ENCODE results near the gene P2RX4.

Gene P2RX4

DNA sequence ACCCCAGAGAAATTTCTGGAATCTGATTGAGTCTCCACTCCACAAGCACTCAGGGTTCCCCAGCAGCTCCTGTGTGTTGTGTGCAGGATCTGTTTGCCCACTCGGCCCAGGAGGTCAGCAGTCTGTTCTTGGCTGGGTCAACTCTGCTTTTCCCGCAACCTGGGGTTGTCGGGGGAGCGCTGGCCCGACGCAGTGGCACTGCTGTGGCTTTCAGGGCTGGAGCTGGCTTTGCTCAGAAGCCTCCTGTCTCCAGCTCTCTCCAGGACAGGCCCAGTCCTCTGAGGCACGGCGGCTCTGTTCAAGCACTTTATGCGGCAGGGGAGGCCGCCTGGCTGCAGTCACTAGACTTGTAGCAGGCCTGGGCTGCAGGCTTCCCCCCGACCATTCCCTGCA lies 23.7 kb downstream of the P2RX4 start:
- no peak for DNase-seq (ENCODE audit: low read depth, low spot score)
- no peaks in the 10 kb centered on the region; the same call in 1 of the 2 replicates for H3K4me1 ChIP-seq (ENCODE audit: control insufficient read depth, insufficient read depth, low read length)
- H3K36me3 ChIP-seq (ENCODE audit: control insufficient read depth, insufficient read depth, low read length): peaks cover 4% of the 10 kb centered on the region; the same call in 1 of the 2 replicates
- H3K27ac ChIP-seq (ENCODE audit: low read length): no peak overlapping the region
- no peak overlapping the region for H3K4me3 ChIP-seq (ENCODE audit: low read length)
- no peaks in the 10 kb centered on the region for H3K9me3 ChIP-seq (ENCODE audit: control insufficient read depth, insufficient read depth, low read length)
- no peaks in the 10 kb centered on the region for H3K27me3 ChIP-seq (ENCODE audit: control insufficient read depth, insufficient read depth, low read length)
- WGBS (ENCODE audit: insufficient coverage, insufficient read length): no CpG with 5 or more reads among the region's 11 CpGs

- no CpG with 5 or more reads among the region's 9 CpGs for WGBS (ENCODE audit: insufficient coverage, insufficient read length)
- H3K4me3 ChIP-seq (ENCODE audit: low read length): no peak overlapping the region
- no peaks in the 10 kb centered on the region for H3K36me3 ChIP-seq (ENCODE audit: control insufficient read depth, insufficient read depth, low read length)
- H3K27me3 ChIP-seq (ENCODE audit: control insufficient read depth, insufficient read depth, low read length): no peaks in the 10 kb centered on the region
- H3K9me3 ChIP-seq (ENCODE audit: control insufficient read depth, insufficient read depth, low read length): no peaks in the 10 kb centered on the region
- H3K4me1 ChIP-seq (ENCODE audit: control insufficient read depth, insufficient read depth, low read length): peaks cover 4% of the 10 kb centered on the region
- H3K27ac ChIP-seq (ENCODE audit: low read length): no peak overlapping the region
- DNase-seq (ENCODE audit: low read depth, low spot score): no peak
These were observed 26.8 kb downstream of the P2RX4 start for GRCh38 chr12:121236776-121237175.

- Histone ChIP-seq H3K9me3 (ENCODE audit: control insufficient read depth, insufficient read depth, low read length) (no peaks in the 10 kb centered on the region), H3K27me3 (ENCODE audit: control insufficient read depth, insufficient read depth, low read length) (no peaks in the 10 kb centered on the region), H3K27ac (ENCODE audit: low read length) (no peak overlapping the region), H3K4me3 (ENCODE audit: low read length) (no peak overlapping the region), H3K36me3 (ENCODE audit: control insufficient read depth, insufficient read depth, low read length) (no peaks in the 10 kb centered on the region), H3K4me1 (ENCODE audit: control insufficient read depth, insufficient read depth, low read length) (peaks cover 4% of the 10 kb centered on the region)
- no peak for DNase-seq (ENCODE audit: low read depth, low spot score)
- no CpG with 5 or more reads among the region's 8 CpGs for WGBS (ENCODE audit: insufficient coverage, insufficient read length)
These were observed 27.5 kb downstream of the P2RX4 start for GRCh38 chr12:121237415-121237814.

DNA sequence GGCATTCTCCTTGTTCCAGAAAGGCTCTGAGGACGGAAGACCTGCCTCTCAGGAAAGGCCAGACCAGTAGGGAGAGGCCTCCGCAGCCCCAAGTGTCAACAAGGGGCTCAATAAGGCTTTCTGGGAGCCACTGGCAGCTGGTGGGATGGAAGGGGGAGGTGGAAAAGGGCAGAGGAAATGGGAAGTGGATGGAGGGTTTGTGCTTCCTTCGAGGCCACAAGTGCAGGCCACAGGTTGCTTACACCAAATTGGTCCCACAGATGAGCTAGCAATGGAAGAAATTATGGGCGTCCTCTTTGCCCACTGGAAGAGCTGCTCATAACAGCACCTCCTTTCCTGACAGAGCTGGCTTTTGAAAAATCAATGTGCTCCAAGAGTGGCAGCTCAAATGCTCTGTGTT lies 28.2 kb downstream of the P2RX4 start:
- H3K4me1 ChIP-seq (ENCODE audit: control insufficient read depth, insufficient read depth, low read length): peaks cover 4% of the 10 kb centered on the region
- H3K36me3 ChIP-seq (ENCODE audit: control insufficient read depth, insufficient read depth, low read length): no peaks in the 10 kb centered on the region
- H3K27ac ChIP-seq (ENCODE audit: low read length): no peak overlapping the region
- no peak overlapping the region for H3K4me3 ChIP-seq (ENCODE audit: low read length)
- WGBS (ENCODE audit: insufficient coverage, insufficient read length): no CpG with 5 or more reads among the region's 4 CpGs
- H3K27me3 ChIP-seq (ENCODE audit: control insufficient read depth, insufficient read depth, low read length): no peaks in the 10 kb centered on the region
- no peak for DNase-seq (ENCODE audit: low read depth, low spot score)
- H3K9me3 ChIP-seq (ENCODE audit: control insufficient read depth, insufficient read depth, low read length): no peaks in the 10 kb centered on the region

DNA sequence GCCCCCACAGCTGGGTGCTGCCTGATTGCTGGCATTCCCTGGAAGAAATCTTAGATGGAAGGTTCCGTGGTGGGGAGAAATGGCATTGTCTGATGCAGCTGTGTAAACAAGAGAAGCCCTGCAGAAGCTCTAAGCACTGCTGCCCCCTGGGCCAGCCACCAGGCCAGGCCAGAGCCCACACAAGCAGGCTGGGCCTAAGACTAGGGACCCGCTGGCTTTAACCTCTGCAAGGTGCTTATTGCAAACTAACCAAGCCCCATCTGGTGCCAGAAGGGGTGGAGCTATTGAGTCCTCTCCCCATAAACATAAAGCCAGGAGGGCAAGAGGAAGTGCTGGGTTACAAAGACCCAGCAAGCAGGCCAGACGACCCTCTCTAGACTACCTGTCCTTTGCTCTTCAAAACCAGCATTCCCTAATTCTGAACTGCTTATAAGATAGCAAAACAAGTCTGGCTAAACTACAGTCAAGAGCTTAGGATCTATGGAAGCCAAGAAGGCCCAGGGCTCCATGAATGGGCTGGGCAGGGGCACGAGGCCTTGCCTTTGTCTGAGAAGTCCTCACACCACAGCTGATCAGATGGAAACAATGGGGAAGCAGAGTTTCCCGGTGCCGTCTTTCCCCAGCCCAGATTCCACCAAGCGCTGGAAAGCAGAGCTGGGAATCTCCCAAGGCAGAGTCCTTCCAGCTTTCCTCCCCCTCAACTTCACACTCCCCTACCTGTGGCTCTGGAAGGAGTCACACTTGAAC lies 28.8 kb downstream of the P2RX4 start:
- no peak overlapping the region for H3K27ac ChIP-seq (ENCODE audit: low read length)
- H3K36me3 ChIP-seq (ENCODE audit: control insufficient read depth, insufficient read depth, low read length): 0 out of 2 replicates have a peak, but pooled peaks cover 4% of the 10 kb centered on the region
- no peaks in the 10 kb centered on the region for H3K9me3 ChIP-seq (ENCODE audit: control insufficient read depth, insufficient read depth, low read length)
- no peaks in the 10 kb centered on the region for H3K27me3 ChIP-seq (ENCODE audit: control insufficient read depth, insufficient read depth, low read length)
- no peak for DNase-seq (ENCODE audit: low read depth, low spot score)
- peaks cover 4% of the 10 kb centered on the region for H3K4me1 ChIP-seq (ENCODE audit: control insufficient read depth, insufficient read depth, low read length)
- H3K4me3 ChIP-seq (ENCODE audit: low read length): no peak overlapping the region
- WGBS (ENCODE audit: insufficient coverage, insufficient read length): no CpG with 5 or more reads among the region's 7 CpGs

DNA sequence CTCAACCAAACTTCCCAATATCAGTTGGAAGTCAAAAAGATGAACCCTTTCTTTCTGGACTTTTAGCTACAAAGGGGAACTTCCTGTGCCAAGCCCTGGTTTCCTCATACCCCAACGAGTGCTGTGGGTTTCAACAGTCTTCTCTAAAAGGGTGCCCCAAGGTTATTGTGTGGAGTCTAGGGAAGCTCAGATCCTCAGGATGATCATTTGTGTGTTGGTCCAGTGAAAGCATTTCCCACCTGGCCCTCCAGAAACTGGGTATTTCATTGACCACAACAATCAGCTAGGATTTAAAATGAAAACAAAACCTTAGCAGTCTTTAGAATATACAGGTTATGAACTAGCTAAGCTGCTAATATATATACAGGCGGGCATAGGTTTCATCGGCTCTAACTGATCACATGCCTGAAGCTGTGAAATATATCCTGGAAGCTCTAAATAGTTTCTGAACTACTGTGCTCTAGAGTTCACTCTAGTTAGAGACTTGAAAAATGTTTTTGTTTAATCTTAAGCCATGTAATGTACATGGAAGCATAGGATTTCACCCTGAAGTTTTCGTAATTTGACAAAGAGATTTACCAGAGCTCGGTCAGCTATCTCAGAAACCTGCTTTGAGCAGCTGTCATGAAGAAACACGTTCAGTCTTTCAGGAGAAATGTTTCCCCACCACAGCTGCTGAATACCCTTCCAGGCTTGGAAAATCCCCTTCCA lies 29.6 kb downstream of the P2RX4 start:
- Histone ChIP-seq H3K9me3 (ENCODE audit: control insufficient read depth, insufficient read depth, low read length) (no peaks in the 10 kb centered on the region), H3K36me3 (ENCODE audit: control insufficient read depth, insufficient read depth, low read length) (0 out of 2 replicates have a peak, but pooled peaks cover 5% of the 10 kb centered on the region), H3K4me3 (ENCODE audit: low read length) (no peak overlapping the region), H3K27me3 (ENCODE audit: control insufficient read depth, insufficient read depth, low read length) (no peaks in the 10 kb centered on the region), H3K4me1 (ENCODE audit: control insufficient read depth, insufficient read depth, low read length) (peaks cover 4% of the 10 kb centered on the region), H3K27ac (ENCODE audit: low read length) (no peak overlapping the region)
- DNase-seq (ENCODE audit: low read depth, low spot score): no peak
- no CpG with 5 or more reads among the region's 6 CpGs for WGBS (ENCODE audit: insufficient coverage, insufficient read length)

- Histone ChIP-seq H3K27ac (ENCODE audit: low read length) (no peak overlapping the region), H3K27me3 (ENCODE audit: control insufficient read depth, insufficient read depth, low read length) (no peaks in the 10 kb centered on the region), H3K36me3 (ENCODE audit: control insufficient read depth, insufficient read depth, low read length) (peaks cover 8% of the 10 kb centered on the region; the same call in 1 of the 2 replicates), H3K4me3 (ENCODE audit: low read length) (no peak overlapping the region), H3K4me1 (ENCODE audit: control insufficient read depth, insufficient read depth, low read length) (peaks cover 4% of the 10 kb centered on the region), H3K9me3 (ENCODE audit: control insufficient read depth, insufficient read depth, low read length) (no peaks in the 10 kb centered on the region)
- no CpG with 5 or more reads among the region's 7 CpGs for WGBS (ENCODE audit: insufficient coverage, insufficient read length)
- DNase-seq (ENCODE audit: low read depth, low spot score): no peak
These were observed 30.1 kb downstream of the P2RX4 start for GRCh38 chr12:121240062-121240420.

DNA sequence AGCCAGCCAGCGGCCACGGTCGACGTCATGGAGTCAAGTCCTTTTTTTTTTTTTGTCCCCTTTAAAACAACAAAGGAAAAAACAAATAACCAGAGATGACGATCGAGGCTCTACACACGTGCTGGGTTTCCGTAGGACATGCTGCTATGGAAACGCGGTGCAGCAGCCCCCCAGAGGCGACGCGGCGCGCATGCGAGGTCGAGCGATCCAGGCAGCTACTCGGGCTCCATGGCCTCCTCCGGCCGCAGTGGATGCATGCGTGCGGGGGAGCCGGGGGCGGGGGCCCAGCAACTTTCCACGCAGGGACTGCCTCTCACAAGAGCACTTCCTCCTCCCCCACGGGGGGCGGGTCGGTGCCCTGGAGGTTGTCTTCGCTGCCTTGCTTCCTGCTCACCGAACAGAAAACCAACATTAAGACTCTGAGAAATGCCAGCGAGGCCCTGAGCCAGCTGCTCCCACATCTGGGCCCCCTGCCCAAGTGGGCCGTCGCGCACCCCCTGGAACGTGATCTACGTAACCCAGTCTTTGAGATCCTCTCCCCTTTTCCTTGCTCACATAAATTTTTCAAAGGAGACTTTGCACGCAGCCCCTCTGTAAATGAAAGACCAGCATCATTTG lies 30.7 kb downstream of the P2RX4 start:
- Histone ChIP-seq H3K27ac (ENCODE audit: low read length) (no peak overlapping the region), H3K36me3 (ENCODE audit: control insufficient read depth, insufficient read depth, low read length) (peaks cover 8% of the 10 kb centered on the region; the same call in 1 of the 2 replicates), H3K9me3 (ENCODE audit: control insufficient read depth, insufficient read depth, low read length) (no peaks in the 10 kb centered on the region), H3K4me3 (ENCODE audit: low read length) (no peak overlapping the region), H3K27me3 (ENCODE audit: control insufficient read depth, insufficient read depth, low read length) (no peaks in the 10 kb centered on the region), H3K4me1 (ENCODE audit: control insufficient read depth, insufficient read depth, low read length) (peaks cover 4% of the 10 kb centered on the region)
- WGBS (ENCODE audit: insufficient coverage, insufficient read length): no CpG with 5 or more reads among the region's 38 CpGs
- DNase-seq (ENCODE audit: low read depth, low spot score): no peak

GRCh38 chr12:121241156-121241970 lies 31.4 kb downstream of the P2RX4 start:
- no peak for DNase-seq (ENCODE audit: low read depth, low spot score)
- no CpG with 5 or more reads among the region's 17 CpGs for WGBS (ENCODE audit: insufficient coverage, insufficient read length)
- Histone ChIP-seq H3K9me3 (ENCODE audit: control insufficient read depth, insufficient read depth, low read length) (no peaks in the 10 kb centered on the region), H3K27ac (ENCODE audit: low read length) (no peak overlapping the region), H3K27me3 (ENCODE audit: control insufficient read depth, insufficient read depth, low read length) (no peaks in the 10 kb centered on the region), H3K36me3 (ENCODE audit: control insufficient read depth, insufficient read depth, low read length) (peaks cover 8% of the 10 kb centered on the region; the same call in 1 of the 2 replicates), H3K4me3 (ENCODE audit: low read length) (no peak overlapping the region), H3K4me1 (ENCODE audit: control insufficient read depth, insufficient read depth, low read length) (peaks cover 4% of the 10 kb centered on the region)

DNA sequence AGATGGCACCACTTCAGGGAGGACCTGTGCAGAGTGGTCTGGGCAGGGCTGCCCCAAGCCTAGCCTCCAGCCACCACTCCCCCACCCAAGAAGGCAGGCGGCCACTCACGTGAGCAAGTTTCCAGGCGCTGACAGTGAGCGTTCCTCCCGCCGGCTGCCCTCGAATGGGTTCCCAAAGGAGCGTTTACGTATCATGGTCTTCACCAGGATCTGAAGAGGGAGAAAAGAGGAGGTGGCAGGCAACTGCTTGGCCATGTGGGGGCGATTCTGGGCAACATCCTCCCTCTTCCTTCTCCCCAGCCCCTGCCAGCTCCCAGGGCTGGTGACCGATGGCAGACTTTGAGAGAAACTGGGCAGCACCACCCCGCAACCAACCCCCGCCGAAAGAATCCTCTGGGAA lies 35.1 kb downstream of the P2RX4 start:
- no CpG with 5 or more reads among the region's 14 CpGs for WGBS (ENCODE audit: insufficient coverage, insufficient read length)
- no peaks in the 10 kb centered on the region for H3K27me3 ChIP-seq (ENCODE audit: control insufficient read depth, insufficient read depth, low read length)
- peaks cover 20% of the 10 kb centered on the region for H3K36me3 ChIP-seq (ENCODE audit: control insufficient read depth, insufficient read depth, low read length)
- H3K27ac ChIP-seq (ENCODE audit: low read length): no peak overlapping the region
- no peak for DNase-seq (ENCODE audit: low read depth, low spot score)
- no peak overlapping the region for H3K4me3 ChIP-seq (ENCODE audit: low read length)
- H3K9me3 ChIP-seq (ENCODE audit: control insufficient read depth, insufficient read depth, low read length): no peaks in the 10 kb centered on the region
- no peaks in the 10 kb centered on the region; the same call in 1 of the 2 replicates for H3K4me1 ChIP-seq (ENCODE audit: control insufficient read depth, insufficient read depth, low read length)

Data from iPS DF 6.9 (cell line).